ENCODE data around the gene TRPM2.

Gene TRPM2

GRCh38 chr21:44456915-44457736, 103.7 kb downstream of the TRPM2 start:
- no peak overlapping the region for H3K4me3 ChIP-seq (ENCODE audit: low read depth, low read length)
- no peak for TF ChIP-seq CTCF (IDR thresholded peaks at IDR 0.05; ENCODE audit: insufficient read depth, low read depth, low read length, missing control alignments)
- DNase-seq (ENCODE audit: low read depth) = no peak

- no peak for TF ChIP-seq CTCF (IDR thresholded peaks at IDR 0.05; ENCODE audit: insufficient read depth, low read depth, low read length, missing control alignments)
- DNase-seq (ENCODE audit: low read depth) = no peak
- no peak overlapping the region for H3K4me3 ChIP-seq (ENCODE audit: low read depth, low read length)
Observed at GRCh38 chr21:44458971-44459711, 105.7 kb downstream of the TRPM2 start.

- TF ChIP-seq CTCF (IDR thresholded peaks at IDR 0.05; ENCODE audit: insufficient read depth, low read depth, low read length, missing control alignments) = no peak
- H3K4me3 ChIP-seq (ENCODE audit: low read depth, low read length) = no peak overlapping the region
- no peak for DNase-seq (ENCODE audit: low read depth)
Observed at GRCh38 chr21:44459712-44460440, 106.5 kb downstream of the TRPM2 start.

- no peak for DNase-seq (ENCODE audit: low read depth)
- no peak overlapping the region for H3K4me3 ChIP-seq (ENCODE audit: low read depth, low read length)
- no peak for TF ChIP-seq CTCF (IDR thresholded peaks at IDR 0.05; ENCODE audit: insufficient read depth, low read depth, low read length, missing control alignments)
Observed at GRCh38 chr21:44460441-44460755, 107.0 kb downstream of the TRPM2 start.

GRCh38 chr21:44461005-44461404, 107.6 kb downstream of the TRPM2 start:
- DNase-seq (ENCODE audit: low read depth) = no peak
- TF ChIP-seq CTCF (IDR thresholded peaks at IDR 0.05; ENCODE audit: insufficient read depth, low read depth, low read length, missing control alignments) = no peak
- H3K4me3 ChIP-seq (ENCODE audit: low read depth, low read length) = no peak overlapping the region

GRCh38 chr21:44461464-44462001, 108.1 kb downstream of the TRPM2 start:
- TF ChIP-seq CTCF (IDR thresholded peaks at IDR 0.05; ENCODE audit: insufficient read depth, low read depth, low read length, missing control alignments) = no peak
- H3K4me3 ChIP-seq (ENCODE audit: low read depth, low read length) = no peak overlapping the region
- DNase-seq (ENCODE audit: low read depth) = no peak

Measured in GM12865 (cell line).